HG03025 (cell line): ENCODE data around the gene GSK3B.

Experiments used
- ATAC-seq: cut with Tn5 transposase; IDR thresholded peaks from one replicate; pipeline ENCODE4 v1.9.1; 2021; ENCODE audit warnings: mild to moderate bottlenecking, moderate library complexity; ENCODE audit not compliant: unreplicated experiment, low FRiP score

Gene GSK3B

GRCh38 chr3:119834754-119835370, 259.4 kb downstream of the GSK3B start:
- ATAC-seq: no peak

- ATAC-seq: no peak
Measured at GRCh38 chr3:119831941-119832371, 262.3 kb downstream of the GSK3B start.

GRCh38 chr3:119831022-119831421, 263.2 kb downstream of the GSK3B start:
- no peak for ATAC-seq

- ATAC-seq: no peak
Measured at GRCh38 chr3:119829420-119829819, 264.8 kb downstream of the GSK3B start.

- no peak for ATAC-seq
Measured at GRCh38 chr3:119826711-119827608, 267.3 kb downstream of the GSK3B start.

GRCh38 chr3:119825820-119826219, 268.4 kb downstream of the GSK3B start:
- ATAC-seq: no peak

GRCh38 chr3:119819806-119820205, 274.4 kb downstream of the GSK3B start:
- ATAC-seq: no peak

GRCh38 chr3:119818937-119819336, 275.3 kb downstream of the GSK3B start:
- ATAC-seq: no peak

GRCh38 chr3:119817583-119818363, 276.5 kb downstream of the GSK3B start:
- ATAC-seq: no peak

- no peak for ATAC-seq
Measured at GRCh38 chr3:119817071-119817470, 277.2 kb downstream of the GSK3B start.

- ATAC-seq: no peak
Measured at GRCh38 chr3:119815716-119816115, 278.5 kb downstream of the GSK3B start.

GRCh38 chr3:119812491-119813058, 281.7 kb downstream of the GSK3B start:
- ATAC-seq: no peak

GRCh38 chr3:119810018-119810435, 284.2 kb downstream of the GSK3B start:
- peak; percentile 77 for ATAC-seq

- peak; percentile 21 for ATAC-seq
Measured at GRCh38 chr3:119809249-119810017, 284.8 kb downstream of the GSK3B start.

- ATAC-seq: no peak
Measured at GRCh38 chr3:119808843-119809242, 285.4 kb downstream of the GSK3B start.

- no peak for ATAC-seq
Measured at GRCh38 chr3:119808244-119808643, 286.0 kb downstream of the GSK3B start.

GRCh38 chr3:119800844-119801243, 293.4 kb downstream of the GSK3B start:
- ATAC-seq: no peak

GRCh38 chr3:119796785-119797184, 297.5 kb downstream of the GSK3B start:
- ATAC-seq: no peak

- no peak for ATAC-seq
Measured at GRCh38 chr3:119796368-119796767, 297.9 kb downstream of the GSK3B start.

- ATAC-seq: no peak
Measured at GRCh38 chr3:119795849-119796248, 298.4 kb downstream of the GSK3B start.
